K562 (cell line): ENCODE data around the gene PPP1R10. TPM values are rescaled to one million over a fixed set of nuclear protein-coding genes. Genes with fewer than 3 reads are reported as not detected.
A peak's percentile ranks its signal among the peaks of the same experiment; 100 is the strongest.

ENCODE experiments used
- CHD2 ChIP-seq: IDR thresholded peaks from 2 replicates; pipeline ENCODE4 v1.6.1; 2011; ENCODE audit warnings: low read depth, low read length
- KDM2B ChIP-seq: fragments of 250-450 bp; sonication (Bioruptor Pico); IDR thresholded peaks from 2 replicates; pipeline ENCODE4 v1.8.0; 2021; ENCODE audit warnings: mild to moderate bottlenecking, moderate library complexity
- L3MBTL2 ChIP-seq: fragments of 450-650 bp; IDR thresholded peaks from 2 replicates; pipeline ENCODE4 v1.6.1; 2016; ENCODE audit warnings: mild to moderate bottlenecking, moderate library complexity
- MED1 ChIP-seq: sonication (generic); formaldehyde crosslinking; IDR thresholded peaks from 2 replicates; pipeline ENCODE4 v1.8.1; 2023; ENCODE audit warnings: missing genetic modification reagents, borderline replicate concordance
- MTF1 ChIP-seq: fragments of 250-450 bp; sonication (Bioruptor Pico); IDR thresholded peaks from 2 replicates; pipeline ENCODE4 v1.9.0; 2021; ENCODE audit warnings: moderate library complexity, mild to moderate bottlenecking, inconsistent platforms, borderline replicate concordance
- NCOA4 ChIP-seq: fragments of 450-650 bp; IDR thresholded peaks from 2 replicates; pipeline ENCODE4 v1.6.1; 2018; ENCODE audit warnings: mild to moderate bottlenecking; ENCODE audit not compliant: partially characterized antibody
- NFRKB ChIP-seq: fragments of 450-650 bp; IDR thresholded peaks from 2 replicates; pipeline ENCODE4 v1.6.1; 2016; ENCODE audit warnings: low read depth
- POLR2H ChIP-seq: IDR thresholded peaks from 2 replicates; pipeline ENCODE4 v1.6.1; 2016; ENCODE audit warnings: missing genetic modification characterization, low read depth, mild to moderate bottlenecking, control low read depth, missing compliant biosample characterization, moderate library complexity
- ZFP30 ChIP-seq: fragments of 250-450 bp; sonication (Bioruptor Pico); IDR thresholded peaks from 2 replicates; pipeline ENCODE4 v1.8.0; 2022; ENCODE audit warnings: moderate library complexity, mild to moderate bottlenecking, inconsistent platforms, borderline replicate concordance
- polyA plus RNA-seq, 8 experiments: library from polyadenylated mRNA; depleted of rRNA in 4 of 8; stranded (reverse) in 5 of 8; unstranded in 3 of 8; fragments of >200 nt; fragmentation: Nextera tagmentation in 2 of 8; fragmentation: Illumina TruSeq in 1 of 8; extraction: Ambion mirVana in 2 of 8; extraction: Trizol in 1 of 8; gene quantifications; 2 replicates each; pipeline versions ENCODE4 v1.2.1 to v1.2.3, GENCODE V29; 2011 to 2014; ENCODE audit warnings: inconsistent platforms in 1 of 8, missing spikeins in 1 of 8
- total RNA-seq, 7 experiments: library from RNA; depleted of rRNA in 6 of 7; stranded (reverse); fragments of >200 nt in 6 of 7; fragmentation: Illumina TruSeq in 2 of 7; extraction: Trizol in 2 of 7; gene quantifications; 2 replicates each; pipeline versions ENCODE4 v1.2.1 to v1.2.3, GENCODE V29; 2011 to 2021; ENCODE audit warnings: low replicate concordance in 1 of 7
- TF ChIP-seq, protein P1 (sequence below): fragments of 450-650 bp; formaldehyde crosslinking; IDR thresholded peaks from 2 replicates; pipeline ENCODE4 v1.4.0; 2022; ENCODE audit warnings: mild to moderate bottlenecking, moderate library complexity
- TF ChIP-seq, protein P2 (sequence below): fragments of 450-650 bp; IDR thresholded peaks from 2 replicates; pipeline ENCODE4 v1.6.1; 2016; ENCODE audit warnings: mild to moderate bottlenecking, moderate library complexity
- TF ChIP-seq, protein P3 (sequence below): IDR thresholded peaks from 3 replicates; pipeline ENCODE4 v1.6.1; 2011; ENCODE audit warnings: borderline replicate concordance, mild to moderate bottlenecking; ENCODE audit not compliant: insufficient read length, insufficient read depth
- TF ChIP-seq, protein P4 (sequence below), 2 experiments: fragments of 250-450 bp in 1 of 2; fragments of 450-650 bp in 1 of 2; sonication (Bioruptor Pico) in 1 of 2; IDR thresholded peaks; 2 replicates each; pipeline versions ENCODE4 v1.6.1 to v1.8.0; 2016 to 2021; ENCODE audit warnings: mild to moderate bottlenecking in 2 of 2, moderate library complexity in 2 of 2, missing compliant biosample characterization in 1 of 2, missing genetic modification characterization in 1 of 2

PPP1R10 gene
- total and polyA plus RNA-seq, 9 of the 15 experiments (the other 6 are each of a cell fraction or from before 2014, with no cell fraction given), result 14.1 to 65.5 (median 32.6) TPM

DNA sequence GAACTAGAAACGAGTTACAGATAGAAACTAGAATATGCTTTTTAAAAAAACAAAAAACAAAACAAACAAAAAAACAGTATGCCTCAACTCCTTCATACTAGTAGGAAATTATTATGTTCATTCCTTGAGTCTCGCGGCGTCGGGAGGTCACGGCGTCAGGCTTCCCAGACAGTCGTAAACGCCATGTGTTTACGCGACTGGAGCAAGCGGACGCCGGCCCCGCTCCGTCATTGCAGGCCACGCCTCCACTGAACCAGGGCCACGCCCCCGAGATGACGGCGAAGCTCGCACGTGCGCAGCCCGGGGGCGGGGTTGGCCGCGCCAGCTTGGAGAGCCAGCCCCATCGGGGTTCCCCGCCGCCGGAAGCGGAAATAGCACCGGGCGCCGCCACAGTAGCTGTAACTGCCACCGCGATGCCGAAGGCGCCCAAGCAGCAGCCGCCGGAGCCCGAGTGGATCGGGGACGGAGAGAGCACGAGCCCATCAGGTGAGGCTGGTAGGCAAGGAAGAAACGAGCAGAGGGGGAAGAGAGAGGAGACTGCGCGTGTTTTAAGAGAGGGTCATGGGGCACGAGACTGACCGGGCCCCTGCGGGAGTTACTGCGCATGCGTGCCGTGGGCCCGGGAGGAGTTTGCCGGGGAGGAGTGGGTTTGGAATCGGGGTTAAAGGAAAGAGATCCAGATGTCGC is 45.8 kb downstream of the PPP1R10 start, which contains the start of gene ABCF1 (continued):
- TF ChIP-seq, protein P1, sequence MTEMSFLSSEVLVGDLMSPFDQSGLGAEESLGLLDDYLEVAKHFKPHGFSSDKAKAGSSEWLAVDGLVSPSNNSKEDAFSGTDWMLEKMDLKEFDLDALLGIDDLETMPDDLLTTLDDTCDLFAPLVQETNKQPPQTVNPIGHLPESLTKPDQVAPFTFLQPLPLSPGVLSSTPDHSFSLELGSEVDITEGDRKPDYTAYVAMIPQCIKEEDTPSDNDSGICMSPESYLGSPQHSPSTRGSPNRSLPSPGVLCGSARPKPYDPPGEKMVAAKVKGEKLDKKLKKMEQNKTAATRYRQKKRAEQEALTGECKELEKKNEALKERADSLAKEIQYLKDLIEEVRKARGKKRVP (CRISPR knock-in tag), result no peak
- TF ChIP-seq POLR2H (peak; percentile 86), L3MBTL2 (peak; percentile 97), NFRKB (peak; percentile 22; the same call in 1 of the 2 replicates), ZFP30 (no peak), MED1 (no peak), NCOA4 (no peak), KDM2B (CRISPR knock-in tag) (peak; percentile 89; the same call in 1 of the 2 replicates), MTF1 (CRISPR knock-in tag) (no peak), CHD2 (peak; percentile 84)
- TF ChIP-seq, protein P2, sequence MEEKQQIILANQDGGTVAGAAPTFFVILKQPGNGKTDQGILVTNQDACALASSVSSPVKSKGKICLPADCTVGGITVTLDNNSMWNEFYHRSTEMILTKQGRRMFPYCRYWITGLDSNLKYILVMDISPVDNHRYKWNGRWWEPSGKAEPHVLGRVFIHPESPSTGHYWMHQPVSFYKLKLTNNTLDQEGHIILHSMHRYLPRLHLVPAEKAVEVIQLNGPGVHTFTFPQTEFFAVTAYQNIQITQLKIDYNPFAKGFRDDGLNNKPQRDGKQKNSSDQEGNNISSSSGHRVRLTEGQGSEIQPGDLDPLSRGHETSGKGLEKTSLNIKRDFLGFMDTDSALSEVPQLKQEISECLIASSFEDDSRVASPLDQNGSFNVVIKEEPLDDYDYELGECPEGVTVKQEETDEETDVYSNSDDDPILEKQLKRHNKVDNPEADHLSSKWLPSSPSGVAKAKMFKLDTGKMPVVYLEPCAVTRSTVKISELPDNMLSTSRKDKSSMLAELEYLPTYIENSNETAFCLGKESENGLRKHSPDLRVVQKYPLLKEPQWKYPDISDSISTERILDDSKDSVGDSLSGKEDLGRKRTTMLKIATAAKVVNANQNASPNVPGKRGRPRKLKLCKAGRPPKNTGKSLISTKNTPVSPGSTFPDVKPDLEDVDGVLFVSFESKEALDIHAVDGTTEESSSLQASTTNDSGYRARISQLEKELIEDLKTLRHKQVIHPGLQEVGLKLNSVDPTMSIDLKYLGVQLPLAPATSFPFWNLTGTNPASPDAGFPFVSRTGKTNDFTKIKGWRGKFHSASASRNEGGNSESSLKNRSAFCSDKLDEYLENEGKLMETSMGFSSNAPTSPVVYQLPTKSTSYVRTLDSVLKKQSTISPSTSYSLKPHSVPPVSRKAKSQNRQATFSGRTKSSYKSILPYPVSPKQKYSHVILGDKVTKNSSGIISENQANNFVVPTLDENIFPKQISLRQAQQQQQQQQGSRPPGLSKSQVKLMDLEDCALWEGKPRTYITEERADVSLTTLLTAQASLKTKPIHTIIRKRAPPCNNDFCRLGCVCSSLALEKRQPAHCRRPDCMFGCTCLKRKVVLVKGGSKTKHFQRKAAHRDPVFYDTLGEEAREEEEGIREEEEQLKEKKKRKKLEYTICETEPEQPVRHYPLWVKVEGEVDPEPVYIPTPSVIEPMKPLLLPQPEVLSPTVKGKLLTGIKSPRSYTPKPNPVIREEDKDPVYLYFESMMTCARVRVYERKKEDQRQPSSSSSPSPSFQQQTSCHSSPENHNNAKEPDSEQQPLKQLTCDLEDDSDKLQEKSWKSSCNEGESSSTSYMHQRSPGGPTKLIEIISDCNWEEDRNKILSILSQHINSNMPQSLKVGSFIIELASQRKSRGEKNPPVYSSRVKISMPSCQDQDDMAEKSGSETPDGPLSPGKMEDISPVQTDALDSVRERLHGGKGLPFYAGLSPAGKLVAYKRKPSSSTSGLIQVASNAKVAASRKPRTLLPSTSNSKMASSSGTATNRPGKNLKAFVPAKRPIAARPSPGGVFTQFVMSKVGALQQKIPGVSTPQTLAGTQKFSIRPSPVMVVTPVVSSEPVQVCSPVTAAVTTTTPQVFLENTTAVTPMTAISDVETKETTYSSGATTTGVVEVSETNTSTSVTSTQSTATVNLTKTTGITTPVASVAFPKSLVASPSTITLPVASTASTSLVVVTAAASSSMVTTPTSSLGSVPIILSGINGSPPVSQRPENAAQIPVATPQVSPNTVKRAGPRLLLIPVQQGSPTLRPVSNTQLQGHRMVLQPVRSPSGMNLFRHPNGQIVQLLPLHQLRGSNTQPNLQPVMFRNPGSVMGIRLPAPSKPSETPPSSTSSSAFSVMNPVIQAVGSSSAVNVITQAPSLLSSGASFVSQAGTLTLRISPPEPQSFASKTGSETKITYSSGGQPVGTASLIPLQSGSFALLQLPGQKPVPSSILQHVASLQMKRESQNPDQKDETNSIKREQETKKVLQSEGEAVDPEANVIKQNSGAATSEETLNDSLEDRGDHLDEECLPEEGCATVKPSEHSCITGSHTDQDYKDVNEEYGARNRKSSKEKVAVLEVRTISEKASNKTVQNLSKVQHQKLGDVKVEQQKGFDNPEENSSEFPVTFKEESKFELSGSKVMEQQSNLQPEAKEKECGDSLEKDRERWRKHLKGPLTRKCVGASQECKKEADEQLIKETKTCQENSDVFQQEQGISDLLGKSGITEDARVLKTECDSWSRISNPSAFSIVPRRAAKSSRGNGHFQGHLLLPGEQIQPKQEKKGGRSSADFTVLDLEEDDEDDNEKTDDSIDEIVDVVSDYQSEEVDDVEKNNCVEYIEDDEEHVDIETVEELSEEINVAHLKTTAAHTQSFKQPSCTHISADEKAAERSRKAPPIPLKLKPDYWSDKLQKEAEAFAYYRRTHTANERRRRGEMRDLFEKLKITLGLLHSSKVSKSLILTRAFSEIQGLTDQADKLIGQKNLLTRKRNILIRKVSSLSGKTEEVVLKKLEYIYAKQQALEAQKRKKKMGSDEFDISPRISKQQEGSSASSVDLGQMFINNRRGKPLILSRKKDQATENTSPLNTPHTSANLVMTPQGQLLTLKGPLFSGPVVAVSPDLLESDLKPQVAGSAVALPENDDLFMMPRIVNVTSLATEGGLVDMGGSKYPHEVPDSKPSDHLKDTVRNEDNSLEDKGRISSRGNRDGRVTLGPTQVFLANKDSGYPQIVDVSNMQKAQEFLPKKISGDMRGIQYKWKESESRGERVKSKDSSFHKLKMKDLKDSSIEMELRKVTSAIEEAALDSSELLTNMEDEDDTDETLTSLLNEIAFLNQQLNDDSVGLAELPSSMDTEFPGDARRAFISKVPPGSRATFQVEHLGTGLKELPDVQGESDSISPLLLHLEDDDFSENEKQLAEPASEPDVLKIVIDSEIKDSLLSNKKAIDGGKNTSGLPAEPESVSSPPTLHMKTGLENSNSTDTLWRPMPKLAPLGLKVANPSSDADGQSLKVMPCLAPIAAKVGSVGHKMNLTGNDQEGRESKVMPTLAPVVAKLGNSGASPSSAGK, result peak; percentile 94
- TF ChIP-seq, protein P3, sequence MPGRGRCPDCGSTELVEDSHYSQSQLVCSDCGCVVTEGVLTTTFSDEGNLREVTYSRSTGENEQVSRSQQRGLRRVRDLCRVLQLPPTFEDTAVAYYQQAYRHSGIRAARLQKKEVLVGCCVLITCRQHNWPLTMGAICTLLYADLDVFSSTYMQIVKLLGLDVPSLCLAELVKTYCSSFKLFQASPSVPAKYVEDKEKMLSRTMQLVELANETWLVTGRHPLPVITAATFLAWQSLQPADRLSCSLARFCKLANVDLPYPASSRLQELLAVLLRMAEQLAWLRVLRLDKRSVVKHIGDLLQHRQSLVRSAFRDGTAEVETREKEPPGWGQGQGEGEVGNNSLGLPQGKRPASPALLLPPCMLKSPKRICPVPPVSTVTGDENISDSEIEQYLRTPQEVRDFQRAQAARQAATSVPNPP, result no peak
- TF ChIP-seq, protein P4, sequence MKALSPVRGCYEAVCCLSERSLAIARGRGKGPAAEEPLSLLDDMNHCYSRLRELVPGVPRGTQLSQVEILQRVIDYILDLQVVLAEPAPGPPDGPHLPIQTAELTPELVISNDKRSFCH (CRISPR knock-in tag; IDR thresholded peaks at IDR 0.05), result no peak
- TF ChIP-seq, protein P4 (tag; IDR thresholded peaks at IDR 0.05), result no peak
